ENCODE results near the gene GDF10.

- no peak for TF ChIP-seq CTCF (IDR thresholded peaks at IDR 0.05; ENCODE audit: low read depth, low read length)
- TF ChIP-seq EZH2phosphoT487 (IDR thresholded peaks at IDR 0.05; ENCODE audit: low read depth) = no peak
These were observed 13.9 kb upstream of the GDF10 start for GRCh38 chr10:47286116-47286505.

Measured in OCI-LY3 (cell line).